ENCODE data around the gene PCSK4. TPM values are rescaled to one million over a fixed set of nuclear protein-coding genes. Genes with fewer than 3 reads are reported as not detected.

PCSK4 gene
- total RNA-seq, 1 experiment from 2014 or later: 6.4 TPM

DNA sequence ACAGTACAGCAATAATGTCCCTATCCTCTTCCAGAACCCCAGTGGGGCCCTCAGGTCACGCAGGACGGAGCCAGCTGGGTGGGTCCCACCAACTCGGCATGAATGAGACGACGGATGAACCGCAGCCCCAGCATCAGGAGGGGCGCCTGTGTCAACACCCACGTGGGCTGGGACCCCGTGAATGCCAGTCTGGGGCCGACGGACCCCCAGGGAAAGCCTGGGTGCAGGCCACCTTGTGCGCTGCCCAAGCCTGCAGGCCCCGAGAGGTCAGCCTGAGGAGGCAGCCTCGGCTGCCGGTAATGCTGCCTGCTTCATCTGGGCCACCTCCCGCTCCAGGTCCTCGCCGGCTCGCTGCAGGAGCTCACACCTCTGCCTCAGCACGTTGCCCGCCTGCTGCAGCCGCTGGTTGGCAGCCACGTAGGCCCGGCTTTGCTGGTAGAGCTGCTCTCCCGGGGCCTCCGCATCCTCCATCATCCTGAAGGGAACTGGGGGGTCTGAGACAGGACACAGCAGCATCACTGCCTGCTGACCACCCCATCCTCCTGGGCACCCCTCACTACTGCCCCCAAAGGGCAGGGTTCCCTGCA is 15.3 kb downstream of the PCSK4 start:
- Histone ChIP-seq H3K36me3 (ENCODE audit: control insufficient read depth, insufficient read depth, low read length) (no peaks in the 10 kb centered on the region; the same call in 1 of the 2 replicates), H3K4me1 (peaks cover 15% of the 10 kb centered on the region), H3K4me3 (ENCODE audit: low read depth, low read length) (no peak overlapping the region), H3K9me3 (no peaks in the 10 kb centered on the region), H3K27me3 (replicated peaks; ENCODE audit: control insufficient read depth, insufficient read depth, low read length) (no peaks in the 10 kb centered on the region)
- CTCF ChIA-PET: interaction anchor here (0.6 kb wide), 1 partner anchor 855 kb away, joined by 4 read pairs; no protein-coding TSS in a partner anchor
- Mint-ChIP-seq H3K36me3 (ENCODE audit: insufficient read depth, unreplicated experiment) (peaks cover 60% of the 10 kb centered on the region), H3K4me3 (ENCODE audit: unreplicated experiment) (no peak overlapping the region), H3K4me1 (ENCODE audit: low read depth, unreplicated experiment) (peaks cover 4% of the 10 kb centered on the region), H3K27me3 (ENCODE audit: insufficient read depth, unreplicated experiment) (no peaks in the 10 kb centered on the region), H3K9me3 (ENCODE audit: unreplicated experiment) (no peaks in the 10 kb centered on the region), H3K27ac (ENCODE audit: unreplicated experiment) (no peak overlapping the region)
- no TSS peak for BruUV-seq (replicated peaks)
- intact Hi-C loops (cut with micrococcal nuclease; ENCODE audit: unreplicated experiment): loop anchor here (5.0 kb wide), 1 partner anchor 68 kb away; the partner anchor contains the start of gene DAZAP1
- DNase-seq: no peak
- POLR2A ChIA-PET: interaction anchor here (0.5 kb wide), 1 partner anchor 36 kb away, joined by 4 read pairs; the partner anchor contains the start of gene RPS15
- TF ChIP-seq, protein P1, sequence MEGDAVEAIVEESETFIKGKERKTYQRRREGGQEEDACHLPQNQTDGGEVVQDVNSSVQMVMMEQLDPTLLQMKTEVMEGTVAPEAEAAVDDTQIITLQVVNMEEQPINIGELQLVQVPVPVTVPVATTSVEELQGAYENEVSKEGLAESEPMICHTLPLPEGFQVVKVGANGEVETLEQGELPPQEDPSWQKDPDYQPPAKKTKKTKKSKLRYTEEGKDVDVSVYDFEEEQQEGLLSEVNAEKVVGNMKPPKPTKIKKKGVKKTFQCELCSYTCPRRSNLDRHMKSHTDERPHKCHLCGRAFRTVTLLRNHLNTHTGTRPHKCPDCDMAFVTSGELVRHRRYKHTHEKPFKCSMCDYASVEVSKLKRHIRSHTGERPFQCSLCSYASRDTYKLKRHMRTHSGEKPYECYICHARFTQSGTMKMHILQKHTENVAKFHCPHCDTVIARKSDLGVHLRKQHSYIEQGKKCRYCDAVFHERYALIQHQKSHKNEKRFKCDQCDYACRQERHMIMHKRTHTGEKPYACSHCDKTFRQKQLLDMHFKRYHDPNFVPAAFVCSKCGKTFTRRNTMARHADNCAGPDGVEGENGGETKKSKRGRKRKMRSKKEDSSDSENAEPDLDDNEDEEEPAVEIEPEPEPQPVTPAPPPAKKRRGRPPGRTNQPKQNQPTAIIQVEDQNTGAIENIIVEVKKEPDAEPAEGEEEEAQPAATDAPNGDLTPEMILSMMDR (IDR thresholded peaks at IDR 0.05; ENCODE audit: insufficient read depth in 1 of 2, low read depth in 1 of 2, low read length in 1 of 2, severe bottlenecking in 1 of 2, unreplicated experiment in 1 of 2): no peak

DNA sequence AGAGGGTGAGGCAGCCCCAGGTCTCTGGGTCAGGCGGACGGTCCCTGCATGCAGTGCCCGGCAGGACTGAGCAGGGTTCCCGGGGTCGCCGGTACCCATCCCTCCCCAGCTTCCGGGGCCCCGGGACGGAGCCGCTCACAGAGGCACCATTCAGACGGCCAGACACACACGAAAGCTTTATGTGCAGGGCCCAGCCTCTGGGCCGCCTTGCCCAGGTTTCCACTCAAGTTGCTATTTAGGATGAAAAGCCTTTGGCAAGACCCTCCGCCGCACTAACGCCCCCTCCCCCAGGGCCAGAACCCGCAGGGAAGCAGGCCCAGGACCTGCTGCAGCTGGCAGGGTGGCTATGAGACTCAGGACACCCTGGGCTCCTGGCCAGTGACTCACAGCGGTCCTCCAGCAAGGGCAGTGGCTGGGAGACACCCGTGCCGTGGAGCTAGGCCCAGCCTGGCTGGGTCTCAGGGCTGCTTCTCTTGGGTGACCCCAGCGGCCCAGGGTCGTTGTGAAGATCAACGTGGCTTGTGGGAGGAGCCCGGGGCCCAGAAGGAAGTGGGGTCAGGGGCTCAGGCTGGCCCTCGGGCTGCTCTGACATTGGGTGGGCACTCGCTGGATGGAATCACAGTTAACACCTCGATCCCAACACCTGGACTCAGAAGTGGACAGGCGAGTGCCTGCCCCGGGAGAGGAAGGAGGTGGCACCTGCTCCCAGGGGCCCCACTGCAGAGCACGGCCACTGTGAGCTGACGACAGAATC is 16.0 kb downstream of the PCSK4 start:
- Histone ChIP-seq H3K36me3 (ENCODE audit: control insufficient read depth, insufficient read depth, low read length) (no peaks in the 10 kb centered on the region; the same call in 1 of the 2 replicates), H3K4me3 (ENCODE audit: low read depth, low read length) (no peak overlapping the region), H3K27me3 (replicated peaks; ENCODE audit: control insufficient read depth, insufficient read depth, low read length) (no peaks in the 10 kb centered on the region), H3K4me1 (peaks cover 15% of the 10 kb centered on the region), H3K9me3 (no peaks in the 10 kb centered on the region)
- ChIA-PET CTCF (no interaction called here), POLR2A (interaction anchor here (0.5 kb wide), 1 partner anchor 167 kb away, joined by 4 read pairs; no protein-coding TSS in a partner anchor)
- Mint-ChIP-seq H3K27me3 (ENCODE audit: insufficient read depth, unreplicated experiment) (no peaks in the 10 kb centered on the region), H3K9me3 (ENCODE audit: unreplicated experiment) (no peaks in the 10 kb centered on the region), H3K4me1 (ENCODE audit: low read depth, unreplicated experiment) (peaks cover 4% of the 10 kb centered on the region), H3K4me3 (ENCODE audit: unreplicated experiment) (no peak overlapping the region), H3K36me3 (ENCODE audit: insufficient read depth, unreplicated experiment) (peaks cover 59% of the 10 kb centered on the region), H3K27ac (ENCODE audit: unreplicated experiment) (no peak overlapping the region)
- intact Hi-C loops (cut with micrococcal nuclease; ENCODE audit: unreplicated experiment): loop anchor here (5.0 kb wide), 1 partner anchor 67 kb away; the partner anchor contains the start of gene DAZAP1
- no TSS peak for BruUV-seq (replicated peaks)
- TF ChIP-seq, protein P1 (IDR thresholded peaks at IDR 0.05; ENCODE audit: insufficient read depth in 1 of 2, low read depth in 1 of 2, low read length in 1 of 2, severe bottlenecking in 1 of 2, unreplicated experiment in 1 of 2): no peak
- DNase-seq: no peak

DNA sequence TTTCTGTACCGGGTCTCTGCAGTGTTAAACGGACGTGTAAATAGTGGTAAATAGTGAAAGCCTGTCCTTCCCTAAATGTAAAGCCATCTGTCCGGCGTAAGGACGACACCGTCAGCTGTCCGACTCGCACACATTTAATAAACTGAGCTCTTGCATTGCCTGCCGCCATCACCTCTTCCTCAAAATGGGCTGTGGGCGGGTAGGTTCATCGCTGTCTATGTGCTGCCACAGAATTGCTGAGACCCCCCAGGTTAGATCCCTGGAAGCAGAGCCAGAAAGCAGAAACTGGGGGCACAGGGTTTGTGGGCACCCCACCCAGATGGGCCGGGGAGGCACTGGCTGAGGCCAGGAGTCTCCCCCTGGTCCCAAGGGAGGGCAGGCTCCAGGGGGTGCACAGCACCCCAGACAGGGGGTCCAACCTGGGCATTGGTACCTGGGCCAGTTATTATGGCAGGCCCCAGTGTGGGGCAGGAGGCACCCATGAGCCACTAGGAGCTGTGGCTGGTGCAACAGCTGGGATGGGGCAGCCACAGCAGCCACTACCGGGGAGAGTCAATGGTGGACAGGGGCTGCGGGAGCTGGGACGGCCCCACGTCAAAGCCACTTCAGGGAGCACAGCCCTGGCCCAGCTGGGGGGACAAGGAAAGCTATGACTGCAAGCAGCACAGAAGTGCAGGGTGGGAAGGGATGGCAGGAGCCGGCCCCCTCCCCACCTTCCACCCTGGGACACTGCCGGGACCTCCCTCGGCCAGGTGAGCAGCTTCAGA is 16.9 kb downstream of the PCSK4 start:
- Histone ChIP-seq H3K27me3 (replicated peaks; ENCODE audit: control insufficient read depth, insufficient read depth, low read length) (no peaks in the 10 kb centered on the region), H3K4me3 (ENCODE audit: low read depth, low read length) (no peak overlapping the region), H3K9me3 (no peaks in the 10 kb centered on the region), H3K4me1 (peaks cover 15% of the 10 kb centered on the region), H3K36me3 (ENCODE audit: control insufficient read depth, insufficient read depth, low read length) (no peaks in the 10 kb centered on the region; the same call in 1 of the 2 replicates)
- Mint-ChIP-seq H3K9me3 (ENCODE audit: unreplicated experiment) (no peaks in the 10 kb centered on the region), H3K4me3 (ENCODE audit: unreplicated experiment) (no peak overlapping the region), H3K36me3 (ENCODE audit: insufficient read depth, unreplicated experiment) (peaks cover 52% of the 10 kb centered on the region), H3K4me1 (ENCODE audit: low read depth, unreplicated experiment) (peaks cover 4% of the 10 kb centered on the region), H3K27me3 (ENCODE audit: insufficient read depth, unreplicated experiment) (no peaks in the 10 kb centered on the region), H3K27ac (ENCODE audit: unreplicated experiment) (no peak overlapping the region)
- TF ChIP-seq, protein P1 (IDR thresholded peaks at IDR 0.05; ENCODE audit: insufficient read depth in 1 of 2, low read depth in 1 of 2, low read length in 1 of 2, severe bottlenecking in 1 of 2, unreplicated experiment in 1 of 2): no peak
- ChIA-PET POLR2A (no interaction called here), CTCF (no interaction called here)
- intact Hi-C loops (cut with micrococcal nuclease; ENCODE audit: unreplicated experiment): loop anchor here (5.0 kb wide), 1 partner anchor 66 kb away; the partner anchor contains the start of gene DAZAP1
- BruUV-seq (replicated peaks): no TSS peak
- no peak for DNase-seq
